K562 (cell line): ENCODE data around the gene ZEB2.

ENCODE experiments used
- EHMT2 ChIP-seq: fragments of 450-650 bp; IDR thresholded peaks from 2 replicates; pipeline ENCODE4 v1.6.1; 2018; ENCODE audit warnings: antibody characterized with exemption
- FOXK1 ChIP-seq: sonication (generic); formaldehyde crosslinking; IDR thresholded peaks from 2 replicates; pipeline ENCODE4 v1.8.0; 2022; ENCODE audit warnings: missing genetic modification reagents, mild to moderate bottlenecking, borderline replicate concordance
- HMG20A ChIP-seq: fragments of 450-650 bp; formaldehyde crosslinking; conservative IDR thresholded peaks from 2 replicates; pipeline ENCODE4 v1.4.0; 2020; ENCODE audit warnings: mild to moderate bottlenecking, mixed read lengths
- IRF2 ChIP-seq: sonication (generic); formaldehyde crosslinking; IDR thresholded peaks from 2 replicates; pipeline ENCODE4 v1.8.1; 2022; ENCODE audit warnings: mild to moderate bottlenecking, missing genetic modification reagents
- MTA3 ChIP-seq: fragments of 450-650 bp; formaldehyde crosslinking; IDR thresholded peaks from 2 replicates; pipeline ENCODE4 v1.6.1; 2017; ENCODE audit warnings: mild to moderate bottlenecking, borderline replicate concordance
- SREBF2 ChIP-seq: sonication (generic); formaldehyde crosslinking; IDR thresholded peaks from 2 replicates; pipeline ENCODE4 v1.4.0; 2020; ENCODE audit warnings: mild to moderate bottlenecking, missing genetic modification reagents
- TF ChIP-seq, protein P1 (sequence below): sonication (generic); formaldehyde crosslinking; IDR thresholded peaks from 2 replicates; pipeline ENCODE4 v1.8.0; 2022; ENCODE audit warnings: missing genetic modification reagents, mild to moderate bottlenecking, borderline replicate concordance

DNA sequence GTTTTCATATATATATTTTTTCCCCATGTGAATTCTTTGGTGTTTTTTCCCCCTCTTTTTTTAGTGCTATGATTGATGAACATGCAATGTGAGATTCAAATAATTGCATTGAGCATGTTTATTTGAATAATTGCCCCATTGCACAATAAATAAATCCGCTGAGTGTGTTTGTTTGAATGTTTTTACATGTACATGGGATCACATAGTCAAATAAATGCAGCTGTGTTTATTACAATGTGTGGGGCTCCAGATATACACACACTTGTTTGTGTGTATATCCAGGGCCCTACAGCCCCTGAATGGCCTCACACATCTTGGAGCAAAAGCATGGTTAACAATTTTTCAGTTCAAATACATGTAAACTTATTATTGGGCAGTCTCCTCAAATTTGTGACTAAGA, 134.5 kb downstream of the ZEB2 start:
- TF ChIP-seq EHMT2 (no peak), SREBF2 (no peak), MTA3 (no peak), IRF2 (CRISPR knock-in tag) (no peak), HMG20A (CRISPR knock-in tag) (no peak), FOXK1 (no peak)
- TF ChIP-seq, protein P1, sequence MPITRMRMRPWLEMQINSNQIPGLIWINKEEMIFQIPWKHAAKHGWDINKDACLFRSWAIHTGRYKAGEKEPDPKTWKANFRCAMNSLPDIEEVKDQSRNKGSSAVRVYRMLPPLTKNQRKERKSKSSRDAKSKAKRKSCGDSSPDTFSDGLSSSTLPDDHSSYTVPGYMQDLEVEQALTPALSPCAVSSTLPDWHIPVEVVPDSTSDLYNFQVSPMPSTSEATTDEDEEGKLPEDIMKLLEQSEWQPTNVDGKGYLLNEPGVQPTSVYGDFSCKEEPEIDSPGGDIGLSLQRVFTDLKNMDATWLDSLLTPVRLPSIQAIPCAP (CRISPR knock-in tag) = no peak
